PC-9 (cell line): ENCODE results near the gene ATP1A4.

Experiments
- CTCF ChIP-seq: fragments of 200-600 bp; sonication (generic); conservative IDR thresholded peaks from 2 replicates; pipeline ENCODE4 v1.6.1; 2017; ENCODE audit warnings: mixed run types, antibody characterized with exemption, mild to moderate bottlenecking, moderate library complexity
- EZH2 ChIP-seq: fragments of 200-600 bp; sonication (generic); IDR thresholded peaks from 2 replicates; pipeline ENCODE4 v1.8.0; 2017; ENCODE audit warnings: antibody characterized with exemption, low read depth

GRCh38 chr1:160208557-160209320 lies 57.3 kb downstream of the ATP1A4 start:
- TF ChIP-seq CTCF (no peak), EZH2 (no peak)
